SIG-M5 treated with dmso at 0.1 percent for 504 hours (cell line): ENCODE measurements around the gene MAGEA4.

ENCODE experiments used
- DNase-seq: peaks from one replicate; lab custom pipeline; 2025; ENCODE audit not compliant: unreplicated experiment; lab: John Stamatoyannopoulos, UW

Gene MAGEA4

GRCh38 chrX:151922692-151923091, 10.0 kb downstream of the MAGEA4 start:
- DNase-seq, result no peak

- no peak for DNase-seq
These were observed 11.0 kb downstream of the MAGEA4 start for GRCh38 chrX:151923648-151924047.

- DNase-seq, result no peak
These were observed 16.4 kb downstream of the MAGEA4 start for GRCh38 chrX:151929126-151929525.

- DNase-seq, result no peak
These were observed 22.7 kb downstream of the MAGEA4 start for GRCh38 chrX:151935358-151935757.

- DNase-seq, result no peak
These were observed 25.5 kb downstream of the MAGEA4 start for GRCh38 chrX:151938172-151938571.

GRCh38 chrX:151954730-151955129, 42.0 kb downstream of the MAGEA4 start:
- DNase-seq, result no peak

GRCh38 chrX:151958101-151958500, 45.4 kb downstream of the MAGEA4 start:
- no peak for DNase-seq

GRCh38 chrX:151962034-151962433, 49.3 kb downstream of the MAGEA4 start:
- no peak for DNase-seq

GRCh38 chrX:151966236-151966635, 53.5 kb downstream of the MAGEA4 start:
- DNase-seq, result no peak

- no peak for DNase-seq
These were observed 57.3 kb downstream of the MAGEA4 start for GRCh38 chrX:151970027-151970426.

- no peak for DNase-seq
These were observed 58.0 kb downstream of the MAGEA4 start for GRCh38 chrX:151970661-151971060.

- no peak for DNase-seq
These were observed 60.5 kb downstream of the MAGEA4 start for GRCh38 chrX:151973060-151973661.

- no peak for DNase-seq
These were observed 61.2 kb downstream of the MAGEA4 start for GRCh38 chrX:151973851-151974335.
